H9 (cell line): ENCODE measurements around the gene CYP4V2. TPM values are rescaled to one million over a fixed set of nuclear protein-coding genes. Genes with fewer than 3 reads are reported as not detected.

Experiments used
- DNase-seq: peaks from one replicate; pipeline ENCODE4 v3.0.0-alpha.2; 2017
- H2AFZ ChIP-seq: one replicate; pipeline ENCODE4 v1.6.1; 2013; ENCODE audit warnings: mild to moderate bottlenecking, low read length, control low read depth, moderate library complexity
- H2AK5ac ChIP-seq: 2 replicates; pipeline ENCODE4 v1.6.1; 2013; ENCODE audit warnings: low read length, control low read depth, mixed read lengths; ENCODE audit not compliant: insufficient read length
- H2BK120ac ChIP-seq: one replicate; pipeline ENCODE4 v1.6.1; 2013; ENCODE audit warnings: low read depth, mild to moderate bottlenecking, low read length, control low read depth, inconsistent platforms; ENCODE audit not compliant: poor library complexity, severe bottlenecking
- H2BK12ac ChIP-seq: 2 replicates; pipeline ENCODE4 v1.6.1; 2013; ENCODE audit warnings: low read length, control low read depth, mixed read lengths, low read depth; ENCODE audit not compliant: insufficient read length
- H2BK15ac ChIP-seq: 2 replicates; pipeline ENCODE4 v1.6.1; 2013; ENCODE audit warnings: low read depth, low read length, control low read depth
- H2BK20ac ChIP-seq: one replicate; pipeline ENCODE4 v1.6.1; 2013; ENCODE audit warnings: low read depth, mild to moderate bottlenecking, low read length, control low read depth, inconsistent platforms; ENCODE audit not compliant: poor library complexity, severe bottlenecking
- H2BK5ac ChIP-seq: 2 replicates; pipeline ENCODE4 v1.6.1; 2013; ENCODE audit warnings: low read length, control low read depth, mixed read lengths; ENCODE audit not compliant: insufficient read length
- H3K14ac ChIP-seq: 2 replicates; pipeline ENCODE4 v1.6.1; 2013; ENCODE audit warnings: low read length, control low read depth; ENCODE audit not compliant: insufficient read depth
- H3K18ac ChIP-seq: 2 replicates; pipeline ENCODE4 v1.6.1; 2013; ENCODE audit warnings: low read depth, mild to moderate bottlenecking, mixed read lengths, low read length, control low read depth; ENCODE audit not compliant: insufficient read length
- H3K23ac ChIP-seq: 2 replicates; pipeline ENCODE4 v1.6.1; 2013; ENCODE audit warnings: low read length, control low read depth, mixed read lengths, low read depth; ENCODE audit not compliant: insufficient read length
- H3K23me2 ChIP-seq: 2 replicates; pipeline ENCODE4 v1.6.1; 2013; ENCODE audit warnings: low read depth, mild to moderate bottlenecking, mixed read lengths, low read length, control low read depth; ENCODE audit not compliant: insufficient read length, poor library complexity, severe bottlenecking
- H3K27ac ChIP-seq: 2 replicates; pipeline ENCODE4 v1.5.1; 2013; ENCODE audit warnings: low read length, control low read depth, mixed read lengths, low read depth; ENCODE audit not compliant: insufficient read length
- H3K27me3 ChIP-seq: 2 replicates; pipeline ENCODE4 v1.6.1; 2013; ENCODE audit warnings: low read length, control low read depth, inconsistent platforms; ENCODE audit not compliant: insufficient read depth
- H3K4ac ChIP-seq: 2 replicates; pipeline ENCODE4 v1.6.1; 2013; ENCODE audit warnings: low read depth, mild to moderate bottlenecking, control low read depth, inconsistent platforms, low read length, moderate library complexity
- H3K4me1 ChIP-seq: 2 replicates; pipeline ENCODE4 v1.6.1; 2013; ENCODE audit warnings: low read length, control low read depth, inconsistent platforms; ENCODE audit not compliant: insufficient read depth
- H3K4me2 ChIP-seq: 2 replicates; pipeline ENCODE4 v1.6.1; 2013; ENCODE audit warnings: low read length, control low read depth, mixed read lengths; ENCODE audit not compliant: insufficient read length, insufficient read depth
- H3K56ac ChIP-seq: 2 replicates; pipeline ENCODE4 v1.6.1; 2013; ENCODE audit warnings: low read depth, mild to moderate bottlenecking, mixed read lengths, low read length, control low read depth; ENCODE audit not compliant: insufficient read length
- H3K79me1 ChIP-seq: 2 replicates; pipeline ENCODE4 v1.6.1; 2013; ENCODE audit warnings: low read depth, mild to moderate bottlenecking, moderate library complexity, low read length, control low read depth, inconsistent platforms; ENCODE audit not compliant: insufficient read depth, poor library complexity, severe bottlenecking
- H3K79me2 ChIP-seq: 2 replicates; pipeline ENCODE4 v1.6.1; 2013; ENCODE audit warnings: low read length, control low read depth, inconsistent platforms; ENCODE audit not compliant: insufficient read depth
- H3K9ac ChIP-seq: 2 replicates; pipeline ENCODE4 v1.6.1; 2013; ENCODE audit warnings: low read length, control low read depth, mixed read lengths; ENCODE audit not compliant: insufficient read length; ENCODE audit errors: extremely low read depth
- H3K9me3 ChIP-seq: one replicate; pipeline ENCODE4 v1.6.1; 2013; ENCODE audit warnings: low read depth, low read length, inconsistent platforms; ENCODE audit not compliant: control insufficient read depth
- H3T11ph ChIP-seq: one replicate; pipeline ENCODE4 v1.6.1; 2013; ENCODE audit warnings: mild to moderate bottlenecking, low read length, control low read depth, inconsistent platforms
- H4K20me1 ChIP-seq: one replicate; pipeline ENCODE4 v1.6.1; 2013; ENCODE audit not compliant: control insufficient read depth, insufficient read length, insufficient read depth
- H4K5ac ChIP-seq: 2 replicates; pipeline ENCODE4 v1.6.1; 2013; ENCODE audit warnings: low read depth, mild to moderate bottlenecking, mixed read lengths, low read length, control low read depth; ENCODE audit not compliant: insufficient read length
- H4K8ac ChIP-seq: replicated peaks from 2 replicates; pipeline ENCODE4 v1.6.1; 2013; ENCODE audit warnings: low read length, control low read depth, mixed read lengths, low read depth; ENCODE audit not compliant: insufficient read length
- H4K91ac ChIP-seq: 2 replicates; pipeline ENCODE4 v1.6.1; 2013; ENCODE audit warnings: low read depth, mild to moderate bottlenecking, moderate library complexity, mixed read lengths, low read length, control low read depth; ENCODE audit not compliant: insufficient read length
- H3K27ac Mint-ChIP-seq, 3 experiments: 2 replicates in 2 of 3; 3 replicates in 1 of 3; pipeline ENCODE4 v1.8.0; 2020 to 2021; ENCODE audit warnings: mixed read lengths in 3 of 3, mild to moderate bottlenecking in 1 of 3, moderate library complexity in 1 of 3
- H3K27me3 Mint-ChIP-seq: 2 replicates; pipeline ENCODE4 v1.8.0; 2021; ENCODE audit warnings: low read depth, mild to moderate bottlenecking, moderate library complexity, mixed read lengths
- H3K36me3 Mint-ChIP-seq, 3 experiments: 2 replicates in 2 of 3; 3 replicates in 1 of 3; pipeline ENCODE4 v1.8.0; 2020 to 2021; ENCODE audit warnings: low read depth in 3 of 3, mixed read lengths in 3 of 3; ENCODE audit not compliant: insufficient read depth in 1 of 3
- H3K4me1 Mint-ChIP-seq, 2 experiments: 2 replicates each; pipeline ENCODE4 v1.8.0; 2020; ENCODE audit warnings: mixed read lengths in 2 of 2
- H3K4me3 Mint-ChIP-seq, 2 experiments: 2 replicates in 1 of 2; 3 replicates in 1 of 2; pipeline ENCODE4 v1.8.0; 2020 to 2021; ENCODE audit warnings: mild to moderate bottlenecking in 2 of 2, mixed read lengths in 2 of 2, moderate library complexity in 1 of 2
- H3K9me3 Mint-ChIP-seq, 2 experiments: 2 replicates in 1 of 2; 3 replicates in 1 of 2; pipeline ENCODE4 v1.8.0; 2020; ENCODE audit warnings: mild to moderate bottlenecking in 2 of 2, mixed read lengths in 2 of 2, moderate library complexity in 1 of 2
- WGBS: extraction: QIAGEN DNeasy Blood & Tissue Kit; methylation state at CpG from one replicate; pipeline ENCODE4 v1.1.7; 2013; ENCODE audit warnings: missing lambda C conversion rate, low lambda C conversion rate, mixed read lengths; ENCODE audit not compliant: insufficient read length; ENCODE audit errors: extremely low coverage; 5-methylcytosine and 5-hydroxymethylcytosine counted together
- total RNA-seq: library from RNA; stranded (reverse); gene quantifications from 2 replicates; pipeline ENCODE4 v1.2.1, GENCODE V29; 2021
- TF ChIP-seq, protein P1 (sequence below): fragments of 200-600 bp; sonication (generic); conservative IDR thresholded peaks from 3 replicates; pipeline ENCODE4 v1.8.0; 2021; ENCODE audit warnings: antibody characterized with exemption, mild to moderate bottlenecking

The CYP4V2 gene
- total RNA-seq, 1 experiment from 2014 or later = 1.0 TPM

DNA sequence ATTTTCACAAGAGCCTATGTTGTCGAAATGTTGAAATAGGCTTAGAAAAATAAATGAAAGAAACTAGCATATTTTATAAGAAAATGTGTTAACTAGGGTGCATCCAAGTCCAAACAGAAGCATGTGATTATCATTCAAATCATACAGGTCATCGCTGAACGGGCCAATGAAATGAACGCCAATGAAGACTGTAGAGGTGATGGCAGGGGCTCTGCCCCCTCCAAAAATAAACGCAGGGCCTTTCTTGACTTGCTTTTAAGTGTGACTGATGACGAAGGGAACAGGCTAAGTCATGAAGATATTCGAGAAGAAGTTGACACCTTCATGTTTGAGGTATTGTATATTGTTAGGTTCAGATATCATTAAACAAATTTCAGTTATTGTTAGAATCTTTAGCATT, 9.6 kb downstream of the CYP4V2 start:
- Histone ChIP-seq H3K27ac (no peak overlapping the region), H3K79me2 (no peaks in the 10 kb centered on the region), H4K20me1 (no peaks in the 10 kb centered on the region), H2AK5ac (no peak overlapping the region), H3K23ac (no peak overlapping the region), H3K9ac (no peak overlapping the region), H2BK20ac (no peak overlapping the region), H3K4ac (no peak overlapping the region), H4K8ac (no peak overlapping the region), H2BK12ac (no peak overlapping the region), H2AFZ (no peak overlapping the region), H3K18ac (no peak overlapping the region), H4K91ac (no peak overlapping the region), H3K56ac (no peak overlapping the region), H4K5ac (no peak overlapping the region), H3K4me1 (no peaks in the 10 kb centered on the region), H3K23me2 (no peaks in the 10 kb centered on the region), H2BK15ac (no peak overlapping the region), H3K14ac (no peak overlapping the region), H2BK5ac (no peak overlapping the region), H3K4me2 (no peak overlapping the region), H3T11ph (no peak overlapping the region), H3K9me3 (no peaks in the 10 kb centered on the region), H3K79me1 (no peaks in the 10 kb centered on the region), H2BK120ac (no peak overlapping the region), H3K27me3 (no peaks in the 10 kb centered on the region)
- H3K36me3 Mint-ChIP-seq = peaks cover 0 to 2% (median under 1%) of the 10 kb centered on the region in 3 experiments; a peak in 5 of 7 replicates
- H3K9me3 Mint-ChIP-seq = peaks cover 0 to 6% of the 10 kb centered on the region in 2 experiments; a peak in 3 of 5 replicates
- H3K27me3 Mint-ChIP-seq = no peaks in the 10 kb centered on the region
- TF ChIP-seq, protein P1, sequence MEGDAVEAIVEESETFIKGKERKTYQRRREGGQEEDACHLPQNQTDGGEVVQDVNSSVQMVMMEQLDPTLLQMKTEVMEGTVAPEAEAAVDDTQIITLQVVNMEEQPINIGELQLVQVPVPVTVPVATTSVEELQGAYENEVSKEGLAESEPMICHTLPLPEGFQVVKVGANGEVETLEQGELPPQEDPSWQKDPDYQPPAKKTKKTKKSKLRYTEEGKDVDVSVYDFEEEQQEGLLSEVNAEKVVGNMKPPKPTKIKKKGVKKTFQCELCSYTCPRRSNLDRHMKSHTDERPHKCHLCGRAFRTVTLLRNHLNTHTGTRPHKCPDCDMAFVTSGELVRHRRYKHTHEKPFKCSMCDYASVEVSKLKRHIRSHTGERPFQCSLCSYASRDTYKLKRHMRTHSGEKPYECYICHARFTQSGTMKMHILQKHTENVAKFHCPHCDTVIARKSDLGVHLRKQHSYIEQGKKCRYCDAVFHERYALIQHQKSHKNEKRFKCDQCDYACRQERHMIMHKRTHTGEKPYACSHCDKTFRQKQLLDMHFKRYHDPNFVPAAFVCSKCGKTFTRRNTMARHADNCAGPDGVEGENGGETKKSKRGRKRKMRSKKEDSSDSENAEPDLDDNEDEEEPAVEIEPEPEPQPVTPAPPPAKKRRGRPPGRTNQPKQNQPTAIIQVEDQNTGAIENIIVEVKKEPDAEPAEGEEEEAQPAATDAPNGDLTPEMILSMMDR = no peak
- H3K4me3 Mint-ChIP-seq = no peak overlapping the region
- DNase-seq = no peak
- no CpG with 5 or more reads among the region's 7 CpGs for WGBS
- peaks cover 18 to 19% of the 10 kb centered on the region in 2 experiments for H3K4me1 Mint-ChIP-seq
- H3K27ac Mint-ChIP-seq = no peak overlapping the region
